WTC11 (cell line): ENCODE data around the gene AGBL2. TPM values are rescaled to one million over a fixed set of nuclear protein-coding genes. Genes with fewer than 3 reads are reported as not detected.

Source experiments
- ATAC-seq: fragments of 200-7000 bp; cut with Tn5 transposase; 2 replicates; pipeline ENCODE4 v1.10.0; 2021; ENCODE audit warnings: mild to moderate bottlenecking, moderate library complexity
- CTCF ChIA-PET: fragments of 300-600 bp; sonication (Branson Sonifier 250); formaldehyde crosslinking; loops from one replicate; lab custom pipeline; 2021; ENCODE audit warnings: antibody characterized with exemption; lab: Charles Lee
- POLR2A ChIA-PET: fragments of 350-600 bp; sonication (Branson Sonifier 250); formaldehyde crosslinking; loops from one replicate; lab custom pipeline; 2021; ENCODE audit warnings: antibody characterized with exemption; lab: Charles Lee
- DNase-seq: peaks from one replicate; pipeline ENCODE4 v3.0.0; 2021; ENCODE audit warnings: low spot score
- H3K27ac Mint-ChIP-seq: 2 replicates; pipeline ENCODE4 v1.8.0; 2021; ENCODE audit warnings: mixed read lengths
- H3K27me3 Mint-ChIP-seq: 2 replicates; pipeline ENCODE4 v1.8.0; 2021; ENCODE audit warnings: low read depth, mild to moderate bottlenecking, moderate library complexity, mixed read lengths
- H3K36me3 Mint-ChIP-seq: 2 replicates; pipeline ENCODE4 v1.8.0; 2021; ENCODE audit warnings: mixed read lengths
- H3K4me1 Mint-ChIP-seq: 2 replicates; pipeline ENCODE4 v1.8.0; 2022; ENCODE audit warnings: mixed read lengths
- H3K4me3 Mint-ChIP-seq: 2 replicates; pipeline ENCODE4 v1.8.0; 2021; ENCODE audit warnings: mild to moderate bottlenecking, moderate library complexity, mixed read lengths
- H3K9me3 Mint-ChIP-seq: 2 replicates; pipeline ENCODE4 v1.8.0; 2021; ENCODE audit warnings: mixed read lengths
- AR ChIP-seq: fragments of 250-450 bp; sonication (Bioruptor Pico); IDR thresholded peaks from 2 replicates; pipeline ENCODE4 v1.9.0; 2021; ENCODE audit warnings: mild to moderate bottlenecking
- ATF1 ChIP-seq: sonication (generic); formaldehyde crosslinking; IDR thresholded peaks from 2 replicates; pipeline ENCODE4 v1.8.1; 2023; ENCODE audit warnings: mild to moderate bottlenecking, moderate library complexity, missing genetic modification reagents
- E2F4 ChIP-seq: sonication (generic); formaldehyde crosslinking; IDR thresholded peaks from 2 replicates; pipeline ENCODE4 v1.8.1; 2022; ENCODE audit warnings: low read depth, mild to moderate bottlenecking, moderate library complexity, missing genetic modification reagents, borderline replicate concordance
- EMX1 ChIP-seq: fragments of 250-450 bp; sonication (Bioruptor Pico); IDR thresholded peaks from 2 replicates; pipeline ENCODE4 v1.8.0; 2021; ENCODE audit warnings: mild to moderate bottlenecking
- FOXP1 ChIP-seq: sonication (generic); formaldehyde crosslinking; IDR thresholded peaks from 2 replicates; pipeline ENCODE4 v1.8.0; 2022; ENCODE audit warnings: missing genetic modification reagents, mild to moderate bottlenecking, moderate library complexity, borderline replicate concordance
- NFATC4 ChIP-seq: fragments of 250-450 bp; sonication (Bioruptor Pico); IDR thresholded peaks from 2 replicates; pipeline ENCODE4 v1.9.0; 2021; ENCODE audit warnings: mild to moderate bottlenecking
- NR2C2 ChIP-seq: sonication (generic); formaldehyde crosslinking; IDR thresholded peaks from 2 replicates; pipeline ENCODE4 v1.8.0; 2022; ENCODE audit warnings: mild to moderate bottlenecking, missing genetic modification reagents
- PREB ChIP-seq: sonication (generic); formaldehyde crosslinking; IDR thresholded peaks from 2 replicates; pipeline ENCODE4 v1.8.1; 2022; ENCODE audit warnings: mild to moderate bottlenecking, missing genetic modification reagents, moderate library complexity, borderline replicate concordance
- RELA ChIP-seq: sonication (generic); formaldehyde crosslinking; IDR thresholded peaks from 2 replicates; pipeline ENCODE4 v1.8.1; 2022; ENCODE audit warnings: missing genetic modification reagents, mild to moderate bottlenecking, borderline replicate concordance
- SOX15 ChIP-seq: fragments of 250-450 bp; sonication (Bioruptor Pico); IDR thresholded peaks from 2 replicates; pipeline ENCODE4 v1.9.0; 2021; ENCODE audit warnings: mild to moderate bottlenecking
- ZNF263 ChIP-seq: sonication (generic); formaldehyde crosslinking; IDR thresholded peaks from 2 replicates; pipeline ENCODE4 v1.8.1; 2022; ENCODE audit warnings: low read depth, mild to moderate bottlenecking, moderate library complexity, missing genetic modification reagents
- ZNF671 ChIP-seq: fragments of 250-450 bp; sonication (Bioruptor Pico); IDR thresholded peaks from 2 replicates; pipeline ENCODE4 v1.8.0; 2021; ENCODE audit warnings: mild to moderate bottlenecking
- total RNA-seq: library from RNA; stranded (reverse); gene quantifications from 3 replicates; pipeline ENCODE4 v1.2.3, GENCODE V29; 2021
- TF ChIP-seq, protein P1 (sequence below): sonication (generic); formaldehyde crosslinking; IDR thresholded peaks from 2 replicates; pipeline ENCODE4 v1.8.1; 2022; ENCODE audit warnings: mild to moderate bottlenecking, moderate library complexity, missing genetic modification reagents
- TF ChIP-seq, protein P2 (sequence below): sonication (generic); formaldehyde crosslinking; IDR thresholded peaks from 2 replicates; pipeline ENCODE4 v1.8.0; 2023; ENCODE audit warnings: missing genetic modification reagents
- TF ChIP-seq, protein P3 (sequence below): sonication (generic); formaldehyde crosslinking; conservative IDR thresholded peaks from 2 replicates; pipeline ENCODE4 v1.8.1; 2023; ENCODE audit warnings: mild to moderate bottlenecking, low read depth, missing genetic modification reagents, moderate library complexity
- TF ChIP-seq, protein P4 (sequence below): fragments of 250-450 bp; sonication (Bioruptor Pico); IDR thresholded peaks from 2 replicates; pipeline ENCODE4 v1.9.0; 2021; ENCODE audit warnings: moderate library complexity, mild to moderate bottlenecking, inconsistent platforms, borderline replicate concordance
- TF ChIP-seq, protein P5 (sequence below): fragments of 250-450 bp; sonication (Bioruptor Pico); conservative IDR thresholded peaks from 2 replicates; pipeline ENCODE4 v1.9.0; 2021; ENCODE audit warnings: mild to moderate bottlenecking

The AGBL2 gene
- total RNA-seq, 1 experiment from 2014 or later = 3.7 TPM

DNA sequence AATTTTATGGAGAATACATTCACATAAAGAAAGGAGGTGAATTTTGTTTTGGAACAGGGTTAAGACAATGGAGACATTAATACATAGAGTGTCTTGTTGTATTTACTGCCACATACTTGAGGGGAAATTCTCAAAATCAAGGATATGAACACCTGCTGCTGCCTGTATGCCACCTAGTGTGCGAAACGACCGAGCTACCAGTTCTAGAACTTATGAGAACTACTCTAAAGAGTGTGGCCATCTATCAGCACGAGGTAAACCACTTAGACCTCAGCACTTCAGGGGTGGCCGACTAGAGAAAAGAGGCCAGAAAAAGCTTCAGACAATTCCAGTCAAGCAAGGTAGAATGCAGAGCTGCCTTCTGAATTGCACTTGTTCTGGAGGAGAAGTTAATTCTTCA is 1.5 kb upstream of the AGBL2 start (continued):
- TF ChIP-seq NFATC4 (CRISPR knock-in tag) = no peak
- TF ChIP-seq EMX1 (CRISPR knock-in tag) = no peak
- no peak for TF ChIP-seq NR2C2 (CRISPR knock-in tag)
- no peak for TF ChIP-seq PREB (CRISPR knock-in tag)
- no peak for TF ChIP-seq ATF1
- TF ChIP-seq SOX15 (CRISPR knock-in tag) = no peak
- TF ChIP-seq, protein P1, sequence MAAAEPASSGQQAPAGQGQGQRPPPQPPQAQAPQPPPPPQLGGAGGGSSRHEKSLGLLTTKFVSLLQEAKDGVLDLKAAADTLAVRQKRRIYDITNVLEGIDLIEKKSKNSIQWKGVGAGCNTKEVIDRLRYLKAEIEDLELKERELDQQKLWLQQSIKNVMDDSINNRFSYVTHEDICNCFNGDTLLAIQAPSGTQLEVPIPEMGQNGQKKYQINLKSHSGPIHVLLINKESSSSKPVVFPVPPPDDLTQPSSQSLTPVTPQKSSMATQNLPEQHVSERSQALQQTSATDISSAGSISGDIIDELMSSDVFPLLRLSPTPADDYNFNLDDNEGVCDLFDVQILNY (CRISPR knock-in tag) = no peak
- TF ChIP-seq E2F4 (CRISPR knock-in tag) = no peak
- TF ChIP-seq RELA = no peak
- no peak for TF ChIP-seq FOXP1
- TF ChIP-seq, protein P2, sequence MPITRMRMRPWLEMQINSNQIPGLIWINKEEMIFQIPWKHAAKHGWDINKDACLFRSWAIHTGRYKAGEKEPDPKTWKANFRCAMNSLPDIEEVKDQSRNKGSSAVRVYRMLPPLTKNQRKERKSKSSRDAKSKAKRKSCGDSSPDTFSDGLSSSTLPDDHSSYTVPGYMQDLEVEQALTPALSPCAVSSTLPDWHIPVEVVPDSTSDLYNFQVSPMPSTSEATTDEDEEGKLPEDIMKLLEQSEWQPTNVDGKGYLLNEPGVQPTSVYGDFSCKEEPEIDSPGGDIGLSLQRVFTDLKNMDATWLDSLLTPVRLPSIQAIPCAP = no peak
- no peak for TF ChIP-seq AR (CRISPR knock-in tag)

DNA sequence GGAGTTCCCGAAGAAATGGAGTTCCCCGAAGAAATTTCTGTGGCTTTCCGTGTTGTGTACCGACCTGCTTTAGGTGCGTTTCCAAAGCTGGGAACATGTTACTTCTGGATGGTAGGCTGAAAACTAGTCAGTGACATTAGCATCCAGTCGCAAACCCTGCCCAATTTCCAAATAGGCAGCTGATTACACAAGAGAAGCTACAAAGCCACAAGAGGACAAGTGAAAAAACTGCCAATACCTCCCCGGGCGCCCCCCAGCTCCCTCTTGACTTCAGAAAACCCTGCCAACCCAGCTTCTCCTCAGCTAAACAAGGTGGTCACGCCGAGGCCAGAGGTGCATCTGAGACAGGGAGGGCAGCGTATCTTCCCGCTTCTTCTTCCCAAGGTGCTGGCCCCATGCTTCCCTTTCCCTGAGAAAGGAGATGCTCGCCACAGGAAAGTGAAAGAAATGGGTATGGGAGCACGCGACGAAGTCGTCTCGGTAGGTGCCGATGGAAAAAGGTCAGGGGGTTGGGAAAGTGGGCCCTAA is 551 bp downstream of the AGBL2 start:
- Mint-ChIP-seq H3K9me3 (no peaks in the 10 kb centered on the region), H3K27ac (peak overlapping the region; percentile 90), H3K36me3 (peaks cover 19% of the 10 kb centered on the region), H3K27me3 (no peaks in the 10 kb centered on the region), H3K4me1 (peaks cover 20% of the 10 kb centered on the region), H3K4me3 (peak overlapping the region; percentile 94)
- ATAC-seq (peak; percentile 43), DNase-seq (no peak)
- POLR2A ChIA-PET = interaction anchor here (0.6 to 1.5 kb wide), 2 partner anchors 73 to 1212 kb away, joined by 7 to 14 read pairs; no protein-coding TSS in a partner anchor
- CTCF ChIA-PET = no interaction called here
- TF ChIP-seq ZNF263 (CRISPR knock-in tag) = no peak

DNA sequence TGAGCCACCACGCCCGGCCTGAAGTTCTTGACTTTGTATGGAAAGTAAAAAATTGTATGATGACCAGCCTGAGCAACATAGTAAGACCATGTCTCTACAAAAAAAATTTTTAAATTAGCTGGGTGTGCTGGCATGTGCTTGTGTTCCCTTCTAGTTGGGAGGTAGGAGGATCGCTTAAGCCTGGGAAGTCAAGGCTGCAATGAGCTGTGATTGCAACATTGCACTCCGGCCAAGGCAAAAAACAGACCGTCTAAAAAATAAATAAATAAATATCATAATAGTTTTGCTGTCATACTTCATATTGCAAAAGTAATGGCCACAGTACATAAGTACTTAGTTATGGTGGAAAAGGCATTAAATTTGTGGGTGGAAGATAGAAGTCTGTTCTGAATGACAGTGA is 3.4 kb downstream of the AGBL2 start:
- no peak overlapping the region for H3K4me3 Mint-ChIP-seq
- POLR2A ChIA-PET = interaction anchor here (0.9 to 1.1 kb wide), 2 partner anchors 47 to 136 kb away, joined by 3 read pairs; partner anchors contain the start of gene NUP160
- no peak for DNase-seq
- peaks cover 20% of the 10 kb centered on the region for H3K4me1 Mint-ChIP-seq
- no peak for ATAC-seq
- no peaks in the 10 kb centered on the region for H3K27me3 Mint-ChIP-seq
- H3K9me3 Mint-ChIP-seq = peaks cover 10% of the 10 kb centered on the region
- peaks cover 12% of the 10 kb centered on the region for H3K36me3 Mint-ChIP-seq
- no peak overlapping the region for H3K27ac Mint-ChIP-seq
- CTCF ChIA-PET = no interaction called here
- TF ChIP-seq NR2C2 (CRISPR knock-in tag) (no peak), ZNF671 (CRISPR knock-in tag) (no peak)
- TF ChIP-seq, protein P2 = no peak
- TF ChIP-seq, protein P3, sequence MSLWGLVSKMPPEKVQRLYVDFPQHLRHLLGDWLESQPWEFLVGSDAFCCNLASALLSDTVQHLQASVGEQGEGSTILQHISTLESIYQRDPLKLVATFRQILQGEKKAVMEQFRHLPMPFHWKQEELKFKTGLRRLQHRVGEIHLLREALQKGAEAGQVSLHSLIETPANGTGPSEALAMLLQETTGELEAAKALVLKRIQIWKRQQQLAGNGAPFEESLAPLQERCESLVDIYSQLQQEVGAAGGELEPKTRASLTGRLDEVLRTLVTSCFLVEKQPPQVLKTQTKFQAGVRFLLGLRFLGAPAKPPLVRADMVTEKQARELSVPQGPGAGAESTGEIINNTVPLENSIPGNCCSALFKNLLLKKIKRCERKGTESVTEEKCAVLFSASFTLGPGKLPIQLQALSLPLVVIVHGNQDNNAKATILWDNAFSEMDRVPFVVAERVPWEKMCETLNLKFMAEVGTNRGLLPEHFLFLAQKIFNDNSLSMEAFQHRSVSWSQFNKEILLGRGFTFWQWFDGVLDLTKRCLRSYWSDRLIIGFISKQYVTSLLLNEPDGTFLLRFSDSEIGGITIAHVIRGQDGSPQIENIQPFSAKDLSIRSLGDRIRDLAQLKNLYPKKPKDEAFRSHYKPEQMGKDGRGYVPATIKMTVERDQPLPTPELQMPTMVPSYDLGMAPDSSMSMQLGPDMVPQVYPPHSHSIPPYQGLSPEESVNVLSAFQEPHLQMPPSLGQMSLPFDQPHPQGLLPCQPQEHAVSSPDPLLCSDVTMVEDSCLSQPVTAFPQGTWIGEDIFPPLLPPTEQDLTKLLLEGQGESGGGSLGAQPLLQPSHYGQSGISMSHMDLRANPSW (CRISPR knock-in tag) = no peak
- TF ChIP-seq, protein P4, sequence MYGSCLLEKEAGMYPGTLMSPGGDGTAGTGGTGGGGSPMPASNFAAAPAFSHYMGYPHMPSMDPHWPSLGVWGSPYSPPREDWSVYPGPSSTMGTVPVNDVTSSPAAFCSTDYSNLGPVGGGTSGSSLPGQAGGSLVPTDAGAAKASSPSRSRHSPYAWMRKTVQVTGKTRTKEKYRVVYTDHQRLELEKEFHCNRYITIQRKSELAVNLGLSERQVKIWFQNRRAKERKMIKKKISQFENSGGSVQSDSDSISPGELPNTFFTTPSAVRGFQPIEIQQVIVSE (CRISPR knock-in tag) = no peak
- TF ChIP-seq, protein P5, sequence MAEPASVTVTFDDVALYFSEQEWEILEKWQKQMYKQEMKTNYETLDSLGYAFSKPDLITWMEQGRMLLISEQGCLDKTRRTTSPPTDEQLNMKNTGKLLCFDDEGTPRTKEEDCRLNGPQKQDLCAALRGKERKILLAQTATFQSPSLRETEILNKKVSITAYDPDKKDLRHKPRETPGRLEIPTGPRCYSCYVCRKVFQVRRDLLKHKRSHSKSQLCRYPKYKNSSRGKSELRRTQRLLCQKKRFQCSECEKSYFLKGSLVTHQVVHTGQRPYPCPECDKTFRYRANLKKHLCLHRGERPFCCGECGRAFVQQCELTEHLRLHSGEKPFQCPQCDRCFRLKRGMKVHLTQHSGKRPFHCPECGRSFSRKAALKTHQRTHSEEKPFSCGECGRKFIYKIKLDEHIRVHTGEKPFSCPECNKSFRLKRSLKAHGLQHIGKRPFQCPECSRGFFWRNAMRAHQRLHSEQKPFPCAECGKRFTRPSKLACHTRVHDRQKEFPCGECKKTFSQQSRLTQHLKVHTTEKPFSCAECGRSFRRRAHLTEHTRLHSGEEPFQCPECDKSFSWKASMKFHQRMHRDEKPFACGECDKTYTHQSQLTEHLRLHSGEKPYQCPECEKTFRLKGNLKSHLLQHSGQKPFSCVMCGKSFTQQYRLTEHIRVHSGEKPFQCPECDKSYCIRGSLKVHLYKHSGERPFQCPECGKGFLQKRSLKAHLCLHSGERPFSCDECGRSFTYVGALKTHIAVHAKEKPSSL (CRISPR knock-in tag) = no peak
